WTC11 (cell line): ENCODE results near the gene DYRK1A. TPM values are rescaled to one million over a fixed set of nuclear protein-coding genes. Genes with fewer than 3 reads are reported as not detected.

Experiments
- ATAC-seq: fragments of 200-7000 bp; cut with Tn5 transposase; 2 replicates; pipeline ENCODE4 v1.10.0; 2021; ENCODE audit warnings: mild to moderate bottlenecking, moderate library complexity
- CTCF ChIA-PET: fragments of 300-600 bp; sonication (Branson Sonifier 250); formaldehyde crosslinking; loops from one replicate; lab custom pipeline; 2021; ENCODE audit warnings: antibody characterized with exemption; lab: Charles Lee
- POLR2A ChIA-PET: fragments of 350-600 bp; sonication (Branson Sonifier 250); formaldehyde crosslinking; loops from one replicate; lab custom pipeline; 2021; ENCODE audit warnings: antibody characterized with exemption; lab: Charles Lee
- DNase-seq: peaks from one replicate; pipeline ENCODE4 v3.0.0; 2021; ENCODE audit warnings: low spot score
- H3K27ac Mint-ChIP-seq: 2 replicates; pipeline ENCODE4 v1.8.0; 2021; ENCODE audit warnings: mixed read lengths
- H3K27me3 Mint-ChIP-seq: 2 replicates; pipeline ENCODE4 v1.8.0; 2021; ENCODE audit warnings: low read depth, mild to moderate bottlenecking, moderate library complexity, mixed read lengths
- H3K36me3 Mint-ChIP-seq: 2 replicates; pipeline ENCODE4 v1.8.0; 2021; ENCODE audit warnings: mixed read lengths
- H3K4me1 Mint-ChIP-seq: 2 replicates; pipeline ENCODE4 v1.8.0; 2022; ENCODE audit warnings: mixed read lengths
- H3K4me3 Mint-ChIP-seq: 2 replicates; pipeline ENCODE4 v1.8.0; 2021; ENCODE audit warnings: mild to moderate bottlenecking, moderate library complexity, mixed read lengths
- H3K9me3 Mint-ChIP-seq: 2 replicates; pipeline ENCODE4 v1.8.0; 2021; ENCODE audit warnings: mixed read lengths
- CREB1 ChIP-seq: sonication (generic); formaldehyde crosslinking; IDR thresholded peaks from 2 replicates; pipeline ENCODE4 v1.8.0; 2023; ENCODE audit warnings: mild to moderate bottlenecking, missing genetic modification reagents
- ELF4 ChIP-seq: sonication (generic); formaldehyde crosslinking; IDR thresholded peaks from 2 replicates; pipeline ENCODE4 v1.8.1; 2022; ENCODE audit warnings: low read depth, mild to moderate bottlenecking, moderate library complexity, missing genetic modification reagents
- ETV6 ChIP-seq: sonication (generic); formaldehyde crosslinking; IDR thresholded peaks from 2 replicates; pipeline ENCODE4 v1.8.1; 2022; ENCODE audit warnings: mild to moderate bottlenecking, missing genetic modification reagents
- FOXJ3 ChIP-seq: sonication (generic); formaldehyde crosslinking; IDR thresholded peaks from 2 replicates; pipeline ENCODE4 v1.9.0; 2021; ENCODE audit warnings: missing genetic modification reagents, mild to moderate bottlenecking, borderline replicate concordance
- GRHL2 ChIP-seq: fragments of 250-450 bp; sonication (Bioruptor Pico); IDR thresholded peaks from 2 replicates; pipeline ENCODE4 v1.8.0; 2022; ENCODE audit warnings: mild to moderate bottlenecking, moderate library complexity; ENCODE audit not compliant: insufficient replicate concordance, severe bottlenecking
- IRF1 ChIP-seq: sonication (generic); formaldehyde crosslinking; IDR thresholded peaks from 2 replicates; pipeline ENCODE4 v1.8.0; 2023; ENCODE audit warnings: missing genetic modification reagents
- JAZF1 ChIP-seq: fragments of 250-450 bp; sonication (Bioruptor Pico); IDR thresholded peaks from 2 replicates; pipeline ENCODE4 v1.9.0; 2021; ENCODE audit warnings: moderate library complexity, mild to moderate bottlenecking, inconsistent platforms
- NR3C1 ChIP-seq: sonication (generic); formaldehyde crosslinking; conservative IDR thresholded peaks from 2 replicates; pipeline ENCODE4 v1.8.1; 2023; ENCODE audit warnings: low read depth, mild to moderate bottlenecking, missing genetic modification reagents
- OVOL2 ChIP-seq: fragments of 250-450 bp; sonication (Bioruptor Pico); IDR thresholded peaks from 2 replicates; pipeline ENCODE4 v1.9.0; 2021; ENCODE audit warnings: mild to moderate bottlenecking, borderline replicate concordance
- SOX15 ChIP-seq: fragments of 250-450 bp; sonication (Bioruptor Pico); IDR thresholded peaks from 2 replicates; pipeline ENCODE4 v1.9.0; 2021; ENCODE audit warnings: mild to moderate bottlenecking
- USF2 ChIP-seq: sonication (generic); formaldehyde crosslinking; IDR thresholded peaks from 2 replicates; pipeline ENCODE4 v1.8.1; 2023; ENCODE audit warnings: mild to moderate bottlenecking, missing genetic modification reagents, moderate library complexity
- ZBTB43 ChIP-seq: sonication (generic); formaldehyde crosslinking; IDR thresholded peaks from 2 replicates; pipeline ENCODE4 v1.8.1; 2023; ENCODE audit warnings: mild to moderate bottlenecking, missing genetic modification reagents
- ZNF121 ChIP-seq: sonication (generic); formaldehyde crosslinking; IDR thresholded peaks from 2 replicates; pipeline ENCODE4 v1.8.0; 2023; ENCODE audit warnings: missing genetic modification reagents
- ZNF232 ChIP-seq: sonication (generic); formaldehyde crosslinking; IDR thresholded peaks from 2 replicates; pipeline ENCODE4 v1.8.0; 2022; ENCODE audit warnings: mild to moderate bottlenecking, missing genetic modification reagents
- ZNF317 ChIP-seq: sonication (generic); formaldehyde crosslinking; IDR thresholded peaks from 2 replicates; pipeline ENCODE4 v1.8.1; 2023; ENCODE audit warnings: low read depth, mild to moderate bottlenecking, moderate library complexity, missing genetic modification reagents, borderline replicate concordance
- total RNA-seq: library from RNA; stranded (reverse); gene quantifications from 3 replicates; pipeline ENCODE4 v1.2.3, GENCODE V29; 2021
- TF ChIP-seq, protein P1 (sequence below): sonication (generic); formaldehyde crosslinking; IDR thresholded peaks from 2 replicates; pipeline ENCODE4 v1.8.1; 2022; ENCODE audit warnings: low read depth, mild to moderate bottlenecking, moderate library complexity, missing genetic modification reagents, borderline replicate concordance
- TF ChIP-seq, protein P2 (sequence below): fragments of 250-450 bp; sonication (Bioruptor Pico); IDR thresholded peaks from 2 replicates; pipeline ENCODE4 v1.9.0; 2021; ENCODE audit warnings: mild to moderate bottlenecking
- TF ChIP-seq, protein P3 (sequence below): fragments of 250-450 bp; sonication (Bioruptor Pico); IDR thresholded peaks from 2 replicates; pipeline ENCODE4 v1.9.0; 2021; ENCODE audit warnings: moderate library complexity, mild to moderate bottlenecking, inconsistent platforms, borderline replicate concordance
- TF ChIP-seq, protein P4 (sequence below): sonication (generic); formaldehyde crosslinking; IDR thresholded peaks from 2 replicates; pipeline ENCODE4 v1.8.1; 2022; ENCODE audit warnings: mild to moderate bottlenecking, moderate library complexity, missing genetic modification reagents

The DYRK1A gene
- total RNA-seq, 1 experiment from 2014 or later = 56.5 TPM

- Mint-ChIP-seq H3K4me1 (peaks cover 68% of the 10 kb centered on the region), H3K27ac (no peak overlapping the region), H3K36me3 (peaks cover 24% of the 10 kb centered on the region), H3K27me3 (no peaks in the 10 kb centered on the region), H3K4me3 (no peak overlapping the region)
- ATAC-seq = no peak
- no peak for DNase-seq
- CTCF ChIA-PET = no interaction called here
- TF ChIP-seq ELF4 (CRISPR knock-in tag) = no peak
- TF ChIP-seq ZBTB43 (CRISPR knock-in tag) = no peak
- TF ChIP-seq SOX15 = no peak
- TF ChIP-seq JAZF1 (CRISPR knock-in tag) = no peak
- no peak for TF ChIP-seq ETV6
- TF ChIP-seq ZNF232 = no peak
- TF ChIP-seq, protein P1, sequence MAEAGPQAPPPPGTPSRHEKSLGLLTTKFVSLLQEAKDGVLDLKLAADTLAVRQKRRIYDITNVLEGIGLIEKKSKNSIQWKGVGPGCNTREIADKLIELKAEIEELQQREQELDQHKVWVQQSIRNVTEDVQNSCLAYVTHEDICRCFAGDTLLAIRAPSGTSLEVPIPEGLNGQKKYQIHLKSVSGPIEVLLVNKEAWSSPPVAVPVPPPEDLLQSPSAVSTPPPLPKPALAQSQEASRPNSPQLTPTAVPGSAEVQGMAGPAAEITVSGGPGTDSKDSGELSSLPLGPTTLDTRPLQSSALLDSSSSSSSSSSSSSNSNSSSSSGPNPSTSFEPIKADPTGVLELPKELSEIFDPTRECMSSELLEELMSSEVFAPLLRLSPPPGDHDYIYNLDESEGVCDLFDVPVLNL (CRISPR knock-in tag) = no peak
- no peak for TF ChIP-seq ZNF121 (CRISPR knock-in tag)
- TF ChIP-seq OVOL2 (CRISPR knock-in tag) = no peak
- TF ChIP-seq ZNF317 (CRISPR knock-in tag) = no peak
- TF ChIP-seq, all 79 proteins: peak for 0
- peaks cover 14% of the 10 kb centered on the region for H3K9me3 Mint-ChIP-seq
- POLR2A ChIA-PET = no interaction called here
These were observed 106.0 kb downstream of the DYRK1A start for GRCh38 chr21:37472581-37472980.

GRCh38 chr21:37473491-37473890, 106.9 kb downstream of the DYRK1A start:
- Mint-ChIP-seq H3K4me1 (peaks cover 59% of the 10 kb centered on the region), H3K27me3 (no peaks in the 10 kb centered on the region), H3K4me3 (no peak overlapping the region), H3K27ac (no peak overlapping the region), H3K9me3 (peaks cover 11% of the 10 kb centered on the region), H3K36me3 (peaks cover 18% of the 10 kb centered on the region)
- POLR2A ChIA-PET = no interaction called here
- DNase-seq = no peak
- ATAC-seq = no peak
- no peak for TF ChIP-seq NR3C1 (CRISPR knock-in tag)
- no peak for TF ChIP-seq ETV6
- TF ChIP-seq, protein P2, sequence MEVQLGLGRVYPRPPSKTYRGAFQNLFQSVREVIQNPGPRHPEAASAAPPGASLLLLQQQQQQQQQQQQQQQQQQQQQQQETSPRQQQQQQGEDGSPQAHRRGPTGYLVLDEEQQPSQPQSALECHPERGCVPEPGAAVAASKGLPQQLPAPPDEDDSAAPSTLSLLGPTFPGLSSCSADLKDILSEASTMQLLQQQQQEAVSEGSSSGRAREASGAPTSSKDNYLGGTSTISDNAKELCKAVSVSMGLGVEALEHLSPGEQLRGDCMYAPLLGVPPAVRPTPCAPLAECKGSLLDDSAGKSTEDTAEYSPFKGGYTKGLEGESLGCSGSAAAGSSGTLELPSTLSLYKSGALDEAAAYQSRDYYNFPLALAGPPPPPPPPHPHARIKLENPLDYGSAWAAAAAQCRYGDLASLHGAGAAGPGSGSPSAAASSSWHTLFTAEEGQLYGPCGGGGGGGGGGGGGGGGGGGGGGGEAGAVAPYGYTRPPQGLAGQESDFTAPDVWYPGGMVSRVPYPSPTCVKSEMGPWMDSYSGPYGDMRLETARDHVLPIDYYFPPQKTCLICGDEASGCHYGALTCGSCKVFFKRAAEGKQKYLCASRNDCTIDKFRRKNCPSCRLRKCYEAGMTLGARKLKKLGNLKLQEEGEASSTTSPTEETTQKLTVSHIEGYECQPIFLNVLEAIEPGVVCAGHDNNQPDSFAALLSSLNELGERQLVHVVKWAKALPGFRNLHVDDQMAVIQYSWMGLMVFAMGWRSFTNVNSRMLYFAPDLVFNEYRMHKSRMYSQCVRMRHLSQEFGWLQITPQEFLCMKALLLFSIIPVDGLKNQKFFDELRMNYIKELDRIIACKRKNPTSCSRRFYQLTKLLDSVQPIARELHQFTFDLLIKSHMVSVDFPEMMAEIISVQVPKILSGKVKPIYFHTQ = no peak
- no peak for TF ChIP-seq IRF1 (CRISPR knock-in tag)
- TF ChIP-seq USF2 (CRISPR knock-in tag) = no peak
- TF ChIP-seq CREB1 (CRISPR knock-in tag) = no peak
- TF ChIP-seq, protein P3, sequence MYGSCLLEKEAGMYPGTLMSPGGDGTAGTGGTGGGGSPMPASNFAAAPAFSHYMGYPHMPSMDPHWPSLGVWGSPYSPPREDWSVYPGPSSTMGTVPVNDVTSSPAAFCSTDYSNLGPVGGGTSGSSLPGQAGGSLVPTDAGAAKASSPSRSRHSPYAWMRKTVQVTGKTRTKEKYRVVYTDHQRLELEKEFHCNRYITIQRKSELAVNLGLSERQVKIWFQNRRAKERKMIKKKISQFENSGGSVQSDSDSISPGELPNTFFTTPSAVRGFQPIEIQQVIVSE (CRISPR knock-in tag) = no peak
- TF ChIP-seq FOXJ3 (CRISPR knock-in tag) = no peak
- no peak for TF ChIP-seq SOX15
- no peak for TF ChIP-seq GRHL2 (CRISPR knock-in tag)
- TF ChIP-seq, protein P4, sequence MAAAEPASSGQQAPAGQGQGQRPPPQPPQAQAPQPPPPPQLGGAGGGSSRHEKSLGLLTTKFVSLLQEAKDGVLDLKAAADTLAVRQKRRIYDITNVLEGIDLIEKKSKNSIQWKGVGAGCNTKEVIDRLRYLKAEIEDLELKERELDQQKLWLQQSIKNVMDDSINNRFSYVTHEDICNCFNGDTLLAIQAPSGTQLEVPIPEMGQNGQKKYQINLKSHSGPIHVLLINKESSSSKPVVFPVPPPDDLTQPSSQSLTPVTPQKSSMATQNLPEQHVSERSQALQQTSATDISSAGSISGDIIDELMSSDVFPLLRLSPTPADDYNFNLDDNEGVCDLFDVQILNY (CRISPR knock-in tag) = no peak
- CTCF ChIA-PET = no interaction called here
